ACHN (cell line): ENCODE results near the gene WRAP53.
"Not testable (repeated sequence)": the region's sequence is repeated elsewhere in the genome, so short reads cannot be mapped to it uniquely, and the experiment has no call there.

Source experiments
- DNase-seq: peaks from one replicate; pipeline ENCODE4 v3.0.0-alpha.2; 2015
- in situ Hi-C: cut with HindIII; loops from 2 replicates; pipeline ENCODE4 v1.10.0; 2017; ENCODE audit warnings: low sequenced_read_pairs, low pct_ligation_motif_present, low pct_unique_long_range_greater_than_20kb

Gene WRAP53

DNA sequence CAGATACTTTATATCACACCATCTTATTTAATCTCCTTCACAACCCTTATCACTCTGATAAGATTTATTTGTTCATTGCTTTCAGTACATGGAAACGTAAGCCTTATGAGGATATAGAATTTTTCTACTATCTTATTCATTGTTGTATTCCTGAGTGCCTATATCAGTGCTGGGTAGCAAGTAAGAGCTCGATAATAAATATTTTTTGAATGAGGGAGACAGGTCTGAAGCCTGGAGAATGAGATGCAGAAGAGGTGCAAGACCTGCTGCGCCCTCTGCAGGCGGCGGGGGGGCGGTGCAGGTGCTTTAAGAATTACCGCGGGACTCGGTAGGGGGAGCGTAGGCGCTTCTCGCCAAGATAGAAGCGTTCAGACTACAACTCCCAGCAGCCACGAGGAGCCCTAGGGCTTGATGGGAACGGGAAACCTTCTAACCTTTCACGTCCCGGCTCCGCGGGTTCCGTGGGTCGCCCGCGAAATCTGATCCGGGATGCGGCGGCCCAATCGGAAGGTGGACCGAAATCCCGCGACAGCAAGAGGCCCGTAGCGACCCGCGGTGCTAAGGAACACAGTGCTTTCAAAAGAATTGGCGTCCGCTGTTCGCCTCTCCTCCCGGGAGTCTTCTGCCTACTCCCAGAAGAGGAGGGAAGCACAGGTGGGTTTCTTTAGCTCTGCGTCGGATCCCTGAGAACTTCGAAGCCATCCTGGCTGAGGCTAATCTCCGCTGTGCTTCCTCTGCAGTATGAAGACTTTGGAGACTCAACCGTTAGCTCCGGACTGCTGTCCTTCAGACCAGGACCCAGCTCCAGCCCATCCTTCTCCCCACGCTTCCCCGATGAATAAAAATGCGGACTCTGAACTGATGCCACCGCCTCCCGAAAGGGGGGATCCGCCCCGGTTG lies at the start of gene WRAP53:
WRAP53 (plus strand) TSS at position 570 of the 900 bp plus-strand sequence; CDS start at position 742, 172 bp downstream.
- in situ Hi-C loops = no loop called here
- DNase-seq = peak; percentile 99

DNA sequence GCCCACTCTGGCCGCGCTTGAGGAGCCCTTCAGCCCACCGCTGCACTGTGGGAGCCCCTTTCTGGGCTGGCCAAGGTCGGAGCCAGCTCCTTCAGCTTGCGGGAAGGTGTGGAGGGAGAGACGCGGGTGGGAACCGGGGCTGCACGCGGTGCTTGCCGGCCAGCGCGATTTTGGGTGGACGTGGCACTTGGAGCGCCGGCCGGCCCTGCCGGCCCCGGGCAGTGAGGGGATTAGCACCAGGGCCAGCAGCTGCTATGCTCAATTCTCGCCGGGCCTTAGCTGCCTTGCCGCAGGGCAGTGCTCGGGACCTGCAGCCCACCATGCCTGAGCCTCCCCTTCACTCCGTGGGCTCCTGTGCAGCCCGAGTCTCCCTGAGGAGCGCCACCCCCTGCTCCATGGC lies 47.5 kb upstream of the WRAP53 start:
- DNase-seq = no peak

DNA sequence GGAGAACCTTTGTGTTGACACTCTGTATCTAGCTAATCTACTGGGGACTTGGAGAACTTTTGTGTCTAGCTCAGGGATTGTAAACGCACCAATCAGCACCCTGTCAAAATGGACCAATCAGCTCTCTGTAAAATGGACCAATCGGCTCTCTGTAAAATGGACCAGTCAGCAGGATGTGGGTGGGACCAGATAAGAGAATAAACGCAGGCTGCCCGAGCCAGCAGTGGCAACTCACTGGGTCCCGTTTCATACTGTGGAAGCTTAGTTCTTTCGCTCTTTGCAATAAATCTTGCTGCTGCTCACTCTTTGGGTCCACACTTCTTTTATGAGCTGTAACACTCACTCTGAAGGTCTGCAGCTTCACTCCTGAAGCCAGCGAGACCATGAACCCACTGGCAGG lies 46.6 kb upstream of the WRAP53 start:
- in situ Hi-C loops, DNase-seq: not testable (repeated sequence)

More for the DNA sequence above, 47.5 kb upstream of the WRAP53 start:
- in situ Hi-C loops = no loop called here

DNA sequence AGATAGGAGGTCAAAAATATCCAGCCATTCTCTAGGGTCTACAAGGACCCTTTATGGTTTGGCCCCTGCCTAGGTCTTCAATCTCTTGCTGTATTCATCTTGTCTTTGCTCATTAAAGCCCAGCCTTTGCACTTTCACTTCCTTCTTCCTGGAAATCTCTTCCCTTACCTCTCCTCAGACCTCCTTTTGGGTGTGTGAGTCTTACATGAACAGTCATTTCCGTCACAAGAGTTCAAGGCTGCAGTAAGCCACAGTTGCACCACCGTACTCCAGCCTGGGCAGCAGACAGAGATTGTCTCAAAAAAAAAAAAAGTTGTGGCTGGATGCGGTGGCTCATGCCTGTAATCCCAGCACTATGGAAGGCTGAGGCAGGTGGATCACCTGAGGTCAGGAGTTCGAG lies 43.5 kb upstream of the WRAP53 start:
- DNase-seq = no peak
- in situ Hi-C loops = no loop called here

DNA sequence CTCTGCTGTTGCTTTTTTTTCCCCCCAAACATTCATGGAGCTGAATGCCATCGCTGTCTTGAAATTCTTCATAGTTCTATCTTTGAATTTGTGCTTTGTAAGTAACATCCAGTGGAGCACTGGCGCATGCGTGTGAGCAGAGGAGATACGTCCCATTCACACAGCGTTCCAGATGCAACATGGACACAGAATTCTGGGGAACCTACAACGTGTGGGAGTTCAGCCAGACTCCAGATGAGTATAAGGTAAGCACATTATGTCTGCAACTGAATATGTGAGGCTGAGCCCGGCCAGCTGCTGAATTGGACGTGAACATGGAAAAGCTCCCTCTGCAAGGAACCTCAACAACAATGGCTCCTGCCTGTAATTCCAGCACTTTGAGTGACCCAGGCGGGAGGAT lies 41.8 kb upstream of the WRAP53 start:
- no peak for DNase-seq
- in situ Hi-C loops = no loop called here

DNA sequence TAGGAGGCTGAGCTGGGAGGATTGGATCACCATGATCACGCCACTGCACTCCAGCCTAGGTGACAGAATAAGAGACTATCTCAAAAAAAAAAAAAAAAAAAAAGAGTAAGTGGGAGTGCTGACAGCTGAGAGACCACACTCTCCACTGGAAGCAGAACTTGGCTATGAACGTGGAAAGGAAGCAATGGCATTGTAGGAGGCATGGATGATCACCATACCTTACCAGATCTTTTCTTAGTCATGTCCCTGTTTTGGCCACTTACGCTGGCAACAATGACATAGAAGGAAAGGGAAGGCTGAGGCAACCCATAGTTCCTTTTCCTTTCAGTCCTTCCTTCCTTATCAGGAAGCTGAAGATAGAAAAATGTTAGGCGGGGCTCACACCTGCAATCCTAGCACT lies 41.3 kb upstream of the WRAP53 start:
- in situ Hi-C loops = no loop called here
- no peak for DNase-seq

DNA sequence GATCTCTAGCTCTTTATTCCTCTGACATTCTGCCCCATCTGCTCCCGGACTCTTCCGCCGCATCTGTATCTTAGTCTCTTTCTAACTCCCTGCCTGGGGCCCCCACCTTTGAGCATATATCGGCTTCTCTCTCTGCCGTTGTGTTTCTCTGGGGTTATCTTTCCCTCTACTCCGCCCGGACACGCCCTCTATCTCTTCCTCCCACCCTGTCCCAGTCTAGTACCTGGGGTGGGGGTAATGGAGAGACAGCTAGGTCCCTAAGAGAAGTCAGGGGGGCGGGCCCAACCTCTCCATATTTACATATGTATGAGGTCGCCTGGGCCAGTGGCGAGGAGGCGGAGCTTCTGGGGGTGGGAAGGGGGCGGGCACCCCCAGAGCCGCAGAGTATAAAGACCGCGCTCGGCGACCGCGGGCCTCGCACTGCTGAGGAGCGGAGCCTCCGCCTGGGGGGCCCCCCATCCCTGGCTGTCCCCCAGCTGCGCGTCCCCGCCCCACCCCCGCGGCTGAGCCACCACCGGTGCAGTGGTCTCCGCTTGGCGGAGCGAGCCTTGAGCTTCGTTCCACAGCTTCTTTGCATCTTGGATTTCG lies 37.7 kb upstream of the WRAP53 start, which contains the start of gene ATP1B2:
ATP1B2 (plus strand) TSS at position 418 of the 588 bp plus-strand sequence. CDS start 593 bp downstream, outside the sequence.
- in situ Hi-C loops = no loop called here
- DNase-seq = peak; percentile 57

DNA sequence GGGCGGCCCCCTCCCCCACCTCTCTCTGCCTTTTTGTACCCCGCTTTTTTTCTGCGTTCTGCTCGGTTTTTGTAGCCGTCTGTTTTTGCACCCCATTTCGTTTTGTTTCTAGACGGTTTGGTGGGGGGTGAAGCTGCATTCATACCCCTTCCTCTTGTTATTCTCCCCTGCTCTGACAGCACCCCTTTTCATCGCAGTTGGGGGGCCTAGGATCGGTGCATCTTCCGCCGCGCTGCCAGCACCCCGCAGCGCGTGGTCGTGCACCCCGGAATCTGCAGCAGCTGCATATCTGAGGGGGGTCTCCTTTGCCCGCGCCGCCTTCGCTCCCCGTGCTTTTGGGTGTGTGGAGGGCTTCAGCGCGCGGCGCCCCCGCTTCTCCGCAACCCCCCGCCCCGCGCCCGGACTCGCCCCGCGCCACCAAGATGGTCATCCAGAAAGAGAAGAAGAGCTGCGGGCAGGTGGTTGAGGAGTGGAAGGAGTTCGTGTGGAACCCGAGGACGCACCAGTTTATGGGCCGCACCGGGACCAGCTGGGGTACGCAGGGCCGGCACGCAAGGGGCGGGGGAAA lies 37.1 kb upstream of the WRAP53 start:
- in situ Hi-C loops = no loop called here
- no peak for DNase-seq

DNA sequence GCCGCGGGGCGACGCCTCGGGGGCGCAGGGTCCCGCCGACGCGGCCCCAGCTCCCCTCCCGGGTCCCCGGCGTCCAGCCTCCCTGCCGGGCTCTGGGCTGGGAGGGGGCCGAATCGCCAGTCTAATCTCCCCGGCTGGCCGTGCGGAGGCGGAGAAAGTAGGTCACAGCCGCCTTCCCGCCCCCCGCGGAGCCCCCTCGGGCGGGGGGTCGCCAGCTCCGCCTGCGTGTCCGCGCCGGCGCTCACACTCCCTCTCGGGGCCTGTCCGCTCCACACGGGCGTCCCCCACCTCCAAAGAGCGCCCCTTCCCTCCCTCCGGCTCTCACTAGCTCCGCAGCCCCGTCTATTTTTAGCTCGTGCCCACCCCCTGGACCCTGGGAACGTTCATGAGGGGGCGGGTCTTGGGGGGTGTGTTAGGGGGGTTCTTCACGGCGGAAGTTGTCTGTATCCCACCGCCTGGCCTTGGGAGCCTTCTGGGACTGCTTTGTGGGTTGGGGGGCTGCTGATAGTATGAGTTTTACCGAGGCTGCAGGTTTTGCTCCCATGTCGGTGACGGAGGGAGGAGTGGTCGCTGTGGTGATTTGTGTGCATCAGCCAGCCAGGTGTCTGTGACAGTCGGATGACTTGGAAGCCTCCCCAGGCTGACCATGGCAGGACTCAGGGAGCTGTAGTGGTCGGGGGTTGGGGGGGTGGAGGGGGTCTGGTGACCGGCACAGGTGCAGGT lies 36.5 kb upstream of the WRAP53 start:
- no peak for DNase-seq
- in situ Hi-C loops = no loop called here

DNA sequence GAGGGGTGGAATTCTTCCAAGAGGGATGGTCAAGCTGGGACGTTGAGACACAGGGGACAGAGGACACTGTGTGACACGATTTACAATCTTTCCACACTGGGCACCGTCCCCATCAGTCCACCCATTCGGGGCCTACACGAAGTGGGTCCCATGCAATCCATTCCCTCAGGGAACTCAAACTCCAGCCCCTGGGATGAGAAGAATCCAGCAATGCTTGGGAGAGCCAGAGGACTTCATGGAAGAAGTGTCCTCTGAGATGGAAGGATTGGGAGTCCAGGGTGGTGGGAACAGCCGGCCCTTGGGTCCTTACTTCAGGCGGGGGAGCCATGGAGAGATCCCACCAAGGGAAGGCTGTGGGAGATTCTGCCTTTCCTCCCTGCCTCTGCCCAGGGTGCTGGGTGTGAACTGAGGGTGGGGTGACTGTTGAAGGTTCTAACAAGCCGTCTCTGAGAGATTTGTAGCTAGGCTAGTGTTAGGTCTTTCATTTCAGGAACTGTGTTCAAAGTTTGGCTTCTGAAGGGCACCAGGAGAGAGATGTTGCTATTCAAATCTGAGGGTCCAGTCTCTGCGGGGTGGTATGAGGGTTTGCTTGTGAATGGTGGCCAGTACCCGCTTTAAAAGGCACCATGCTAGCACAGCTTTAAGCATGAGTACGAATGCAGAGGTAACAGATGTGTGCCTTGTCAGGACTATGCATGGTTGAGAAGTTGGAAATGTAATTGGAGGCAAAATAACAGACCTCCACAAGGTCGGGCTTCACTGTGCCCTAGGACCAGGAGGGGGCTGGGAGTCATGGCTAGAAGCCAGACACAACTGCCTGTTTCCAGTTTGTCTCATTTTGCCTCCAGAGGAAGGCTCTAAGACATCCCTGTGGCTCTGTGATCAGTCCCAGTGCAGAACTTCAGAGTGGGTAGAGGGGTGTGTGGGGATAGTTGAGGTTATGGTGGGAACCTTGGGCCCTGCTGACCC lies 35.6 kb upstream of the WRAP53 start:
- no peak for DNase-seq
- in situ Hi-C loops = no loop called here

DNA sequence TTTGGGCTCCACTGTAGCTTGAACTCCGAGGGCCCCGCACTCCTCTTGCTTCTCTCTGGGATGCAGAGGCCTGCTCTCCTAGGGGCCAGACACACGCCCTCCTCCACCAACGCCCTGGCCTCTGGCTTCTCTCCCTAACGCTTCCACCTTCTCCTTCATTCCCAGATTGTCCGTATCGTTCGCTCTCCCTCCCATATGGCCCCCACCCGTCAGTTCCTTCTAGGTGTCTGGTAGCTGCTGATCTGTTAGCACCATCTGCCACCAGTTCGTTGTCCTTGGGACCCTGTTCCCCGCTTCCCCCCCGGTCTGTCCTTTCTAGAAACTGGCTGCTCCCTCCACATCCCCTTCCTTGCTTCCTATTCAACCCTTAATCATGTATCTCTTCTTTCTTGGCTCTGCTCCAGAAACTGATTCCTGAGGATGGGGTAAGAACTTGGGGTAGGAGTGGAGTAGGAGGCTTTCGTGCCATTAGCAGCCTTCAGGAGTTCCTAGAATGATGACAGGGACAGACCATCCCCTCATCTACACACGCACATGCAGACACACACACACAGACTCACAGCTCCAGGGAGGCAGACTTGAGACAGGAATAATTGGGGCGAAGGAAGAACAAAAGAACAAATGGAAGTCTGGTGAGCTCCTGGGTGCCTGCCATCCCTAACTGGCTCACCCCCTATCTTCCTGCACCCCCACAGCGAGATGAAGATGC lies 33.3 kb upstream of the WRAP53 start:
- in situ Hi-C loops = no loop called here
- DNase-seq = no peak

DNA sequence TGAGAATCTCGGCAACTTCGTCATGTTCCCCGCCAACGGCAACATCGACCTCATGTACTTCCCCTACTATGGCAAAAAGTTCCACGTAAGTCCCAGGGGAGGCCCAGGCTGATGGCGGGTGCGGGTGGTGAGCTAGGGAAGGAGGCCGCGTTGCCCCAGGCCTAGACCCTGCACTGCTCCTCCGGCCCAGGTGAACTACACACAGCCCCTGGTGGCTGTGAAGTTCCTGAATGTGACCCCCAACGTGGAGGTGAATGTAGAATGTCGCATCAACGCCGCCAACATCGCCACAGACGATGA lies 32.8 kb upstream of the WRAP53 start:
- no peak for DNase-seq
- in situ Hi-C loops = no loop called here

DNA sequence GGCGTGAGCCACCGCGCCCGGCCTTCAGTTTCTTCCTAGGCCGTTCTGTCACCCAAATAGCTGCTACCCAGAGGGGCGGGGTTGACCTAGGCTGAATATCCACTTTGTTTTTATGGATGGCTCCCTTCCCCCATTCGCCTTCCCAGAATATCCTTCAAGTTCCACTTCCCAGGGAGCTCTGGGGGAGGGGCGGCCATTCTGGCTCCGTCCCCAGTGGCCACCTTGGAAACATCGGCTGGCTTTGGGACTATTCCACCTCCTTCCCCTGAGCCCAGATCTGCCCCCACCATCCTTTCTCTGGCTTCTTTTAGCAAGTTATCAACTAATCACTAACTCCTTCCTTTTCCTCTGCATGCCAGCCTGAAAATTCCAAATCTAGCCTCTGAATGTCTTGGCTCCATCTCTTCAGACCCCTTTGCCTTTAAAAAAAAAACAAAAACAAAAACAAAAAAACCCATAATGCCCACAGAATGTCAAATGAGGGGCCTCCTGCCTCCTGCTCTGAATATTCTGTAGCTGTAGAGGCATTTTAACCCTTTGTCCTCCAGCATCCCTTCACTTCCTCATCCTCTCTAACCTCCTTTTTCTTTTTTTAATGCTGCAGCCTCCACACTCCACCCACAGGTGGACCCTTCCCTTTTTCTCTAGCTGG lies 31.2 kb upstream of the WRAP53 start:
- in situ Hi-C loops = no loop called here
- DNase-seq = no peak

DNA sequence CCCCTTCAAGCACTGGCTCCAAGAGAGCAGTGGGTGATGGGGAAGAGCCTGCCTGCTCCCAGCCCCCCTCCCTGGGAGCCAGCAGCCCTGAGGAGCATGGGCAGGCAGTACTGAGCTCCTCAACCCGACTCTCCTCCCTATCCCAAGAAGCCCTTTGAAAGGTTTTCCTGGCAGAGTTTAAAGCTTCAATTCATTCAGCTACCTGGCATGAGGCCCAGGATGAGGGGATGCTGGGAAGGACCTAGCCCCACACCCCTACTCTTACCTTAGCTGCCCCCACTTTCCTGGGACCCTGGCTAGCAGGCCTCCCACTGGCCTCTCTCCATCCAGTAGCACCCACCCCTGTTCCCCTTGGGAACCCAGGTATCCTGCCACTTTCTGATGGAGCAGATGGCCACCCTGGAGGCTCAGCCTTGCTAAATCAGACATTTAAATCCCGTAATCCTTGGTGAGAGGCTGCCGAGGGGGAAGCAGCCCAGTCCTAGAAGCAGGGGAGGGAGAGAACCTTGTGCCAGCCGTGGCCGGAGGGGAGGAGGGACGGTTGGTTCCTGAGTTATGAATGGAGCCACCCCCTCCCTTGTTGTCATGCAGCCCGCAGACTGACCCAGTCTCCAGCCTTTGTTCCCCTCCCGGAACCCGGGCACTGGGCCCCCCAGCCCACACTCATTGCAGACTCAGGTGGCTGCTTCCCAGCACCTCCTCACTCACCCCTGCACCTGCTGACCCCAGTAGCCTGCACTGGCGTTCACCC lies 20.4 kb upstream of the WRAP53 start:
- in situ Hi-C loops = no loop called here

DNA sequence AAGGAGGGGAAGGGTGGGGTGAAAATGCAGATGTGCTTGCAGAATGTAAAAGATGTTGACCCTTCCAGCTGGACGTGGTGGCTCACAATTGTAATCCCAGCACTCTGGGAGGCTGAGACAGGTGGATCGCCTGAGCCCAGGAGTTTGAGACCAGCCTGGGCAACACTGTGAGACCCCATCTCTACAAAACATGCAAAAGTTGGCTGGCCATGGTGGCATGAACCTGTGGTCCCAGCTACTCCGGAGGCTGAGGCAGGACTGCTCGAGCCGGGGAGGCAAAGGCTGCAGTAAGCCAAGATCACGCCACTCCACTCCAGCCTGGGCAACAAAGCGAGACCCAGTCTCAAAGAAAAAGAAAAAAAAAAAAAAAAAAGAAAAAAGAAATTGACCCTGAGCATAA lies 19.8 kb upstream of the WRAP53 start:
- in situ Hi-C loops = no loop called here
- DNase-seq = no peak

More for the DNA sequence above, 20.4 kb upstream of the WRAP53 start:
- DNase-seq = no peak

DNA sequence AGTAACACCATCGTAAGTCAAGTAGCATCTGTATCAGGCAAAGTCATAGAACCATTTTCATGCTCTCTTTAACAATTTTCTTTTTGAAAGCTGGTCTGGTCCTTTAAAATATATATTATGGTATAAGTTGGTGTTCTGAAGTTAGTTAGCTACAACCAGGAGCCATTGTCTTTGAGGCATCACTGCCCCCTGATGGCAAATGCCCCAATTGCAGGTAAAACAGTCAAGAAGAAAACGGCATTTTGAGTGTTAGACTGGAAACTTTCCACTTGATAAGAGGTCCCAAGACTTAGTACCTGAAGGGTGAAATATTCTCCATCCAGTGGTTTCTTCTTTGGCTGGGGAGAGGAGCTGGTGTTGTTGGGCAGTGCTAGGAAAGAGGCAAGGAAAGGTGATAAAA lies 15.0 kb upstream of the WRAP53 start:
- DNase-seq = peak; percentile 13
- in situ Hi-C loops = no loop called here
